HepG2 (cell line): ENCODE data around the gene ADM5. TPM values are rescaled to one million over a fixed set of nuclear protein-coding genes. Genes with fewer than 3 reads are reported as not detected.

Source experiments
- ATAC-seq: fragments of 200-7000 bp; cut with Tn5 transposase; 3 replicates; pipeline ENCODE4 v1.9.1; 2020; ENCODE audit warnings: mild to moderate bottlenecking, moderate library complexity
- BruUV-seq: library from RNA; stranded (reverse); fragments of 400-500 nt; replicated peaks from 2 replicates; lab custom pipeline; 2021; lab: Mats Ljungman, UMichigan
- CTCF ChIA-PET: fragments of 300-600 bp; formaldehyde crosslinking; extraction: SDS; loops from one replicate; lab custom pipeline; 2021; ENCODE audit warnings: low total read pairs, inconsistent platforms, low intra/inter-chr PET ratio; lab: Yijun Ruan, JAX
- POLR2A ChIA-PET: fragments of 350-600 bp; sonication (Branson Sonifier 250); formaldehyde crosslinking; loops from one replicate; lab custom pipeline; 2020; ENCODE audit warnings: antibody characterized with exemption, inconsistent platforms; lab: Yijun Ruan, JAX
- DNase-seq: peaks from one replicate; pipeline ENCODE4 v3.0.0-alpha.2; 2015; ENCODE audit warnings: low spot score
- FAIRE-seq: peaks from 3 replicates; lab custom pipeline; 2011; peaks lifted over from hg19 to GRCh38; lab: Jason Lieb, UNC
- H2AFZ ChIP-seq: one replicate; pipeline ENCODE4 v1.6.1; 2011; ENCODE audit warnings: low read length, inconsistent platforms
- H3K27ac ChIP-seq: fragments of 300-600 bp; 3 replicates; pipeline ENCODE4 v1.8.0; 2011; ENCODE audit warnings: mixed run types, mild to moderate bottlenecking, mixed read lengths, low read length, inconsistent platforms; ENCODE audit not compliant: insufficient read depth; ENCODE audit errors: extremely low read length
- H3K27me3 ChIP-seq, 2 experiments: fragments of 200-600 bp in 1 of 2; 2 replicates in 1 of 2; 3 replicates in 1 of 2; pipeline versions ENCODE4 v1.6.0 to v1.8.0; 2011; ENCODE audit warnings: low read length in 2 of 2, mild to moderate bottlenecking in 2 of 2, moderate library complexity in 2 of 2, inconsistent platforms in 1 of 2; ENCODE audit not compliant: insufficient read depth in 2 of 2, control insufficient read depth in 1 of 2
- H3K36me3 ChIP-seq, 2 experiments: fragments of 200-600 bp in 1 of 2; replicated peaks in 1 of 2; 2 replicates in 1 of 2; 3 replicates in 1 of 2; pipeline versions ENCODE4 v1.5.1 to v1.8.0; 2011; ENCODE audit warnings: low read length in 2 of 2, inconsistent platforms in 1 of 2; ENCODE audit not compliant: insufficient read depth in 2 of 2, control insufficient read depth in 1 of 2
- H3K4me1 ChIP-seq: 2 replicates; pipeline ENCODE4 v1.5.1; 2012; ENCODE audit warnings: low read length, inconsistent platforms; ENCODE audit not compliant: insufficient read depth
- H3K4me2 ChIP-seq: 2 replicates; pipeline ENCODE4 v1.6.0; 2011; ENCODE audit warnings: low read depth, low read length, inconsistent platforms
- H3K4me3 ChIP-seq, 3 experiments: fragments of 200-600 bp in 1 of 3; sonication (generic), shearing (Covaris generic) in 1 of 3; replicated peaks in 1 of 3; 2 replicates each; pipeline ENCODE4 v1.5.1; 2011 to 2016; ENCODE audit warnings: low read length in 3 of 3, inconsistent platforms in 2 of 3, low read depth in 2 of 3, mild to moderate bottlenecking in 2 of 3, control low read depth in 1 of 3, mixed read lengths in 1 of 3; ENCODE audit not compliant: insufficient read depth in 1 of 3
- H3K79me2 ChIP-seq: one replicate; pipeline ENCODE4 v1.6.1; 2011; ENCODE audit warnings: low read length, inconsistent platforms; ENCODE audit not compliant: insufficient read depth
- H3K9ac ChIP-seq: 2 replicates; pipeline ENCODE4 v1.6.0; 2011; ENCODE audit warnings: mild to moderate bottlenecking, low read depth, low read length, inconsistent platforms; ENCODE audit not compliant: insufficient read depth
- H3K9me3 ChIP-seq: 2 replicates; pipeline ENCODE4 v1.5.1; 2012; ENCODE audit warnings: mild to moderate bottlenecking, low read length
- H4K20me1 ChIP-seq: 2 replicates; pipeline ENCODE4 v1.6.0; 2011; ENCODE audit warnings: inconsistent platforms, mild to moderate bottlenecking, low read length, moderate library complexity; ENCODE audit not compliant: insufficient read depth
- GPN1 ChIP-seq: sonication (generic); formaldehyde crosslinking; IDR thresholded peaks from 2 replicates; pipeline ENCODE4 v1.5.1; 2020; ENCODE audit warnings: missing genetic modification reagents, borderline replicate concordance
- HDAC6 ChIP-seq: fragments of 200-600 bp; sonication (generic); IDR thresholded peaks from 2 replicates; pipeline ENCODE4 v1.7.0; 2017; ENCODE audit warnings: mild to moderate bottlenecking, antibody characterized with exemption, low read length, low read depth
- JUNB ChIP-seq: sonication (generic); formaldehyde crosslinking; IDR thresholded peaks from 2 replicates; pipeline ENCODE4 v1.8.0; 2022; ENCODE audit warnings: missing genetic modification reagents, mild to moderate bottlenecking, borderline replicate concordance
- MIER2 ChIP-seq: IDR thresholded peaks from 2 replicates; pipeline ENCODE4 v1.6.1; 2016; ENCODE audit warnings: missing biosample characterization, missing genetic modification reagents
- MLX ChIP-seq: IDR thresholded peaks from 2 replicates; pipeline ENCODE4 v1.6.1; 2016
- MTF2 ChIP-seq: sonication (generic); formaldehyde crosslinking; IDR thresholded peaks from 2 replicates; pipeline ENCODE4 v1.5.0; 2020; ENCODE audit warnings: missing genetic modification reagents, borderline replicate concordance
- MXD4 ChIP-seq: IDR thresholded peaks from 2 replicates; pipeline ENCODE4 v1.6.1; 2016; ENCODE audit warnings: mild to moderate bottlenecking, missing biosample characterization, missing genetic modification reagents
- PATZ1 ChIP-seq: sonication (generic); formaldehyde crosslinking; IDR thresholded peaks from 2 replicates; pipeline ENCODE4 v1.4.0; 2020; ENCODE audit warnings: missing genetic modification reagents
- PRPF4 ChIP-seq: fragments of 200-400 bp; formaldehyde crosslinking; IDR thresholded peaks from 2 replicates; pipeline ENCODE4 v1.6.1; 2016; ENCODE audit warnings: low read length, low read depth; ENCODE audit not compliant: poor library complexity, severe bottlenecking
- RELA ChIP-seq: sonication (generic); formaldehyde crosslinking; IDR thresholded peaks from 2 replicates; pipeline ENCODE4 v1.4.0; 2020; ENCODE audit warnings: missing genetic modification reagents
- XBP1 ChIP-seq: sonication (generic); formaldehyde crosslinking; IDR thresholded peaks from 2 replicates; pipeline ENCODE4 v1.5.0; 2020; ENCODE audit warnings: missing genetic modification reagents
- ZBTB3 ChIP-seq: sonication (generic); formaldehyde crosslinking; IDR thresholded peaks from 2 replicates; pipeline ENCODE4 v1.4.0; 2020; ENCODE audit warnings: low read depth, mild to moderate bottlenecking, moderate library complexity, missing genetic modification reagents, borderline replicate concordance
- ZFP36L1 ChIP-seq: sonication (generic); formaldehyde crosslinking; IDR thresholded peaks from 2 replicates; pipeline ENCODE4 v1.8.0; 2022; ENCODE audit warnings: mild to moderate bottlenecking, missing genetic modification reagents, moderate library complexity
- ZNF207 ChIP-seq: fragments of 450-650 bp; IDR thresholded peaks from 2 replicates; pipeline ENCODE4 v1.6.1; 2016; ENCODE audit warnings: antibody characterized with exemption, borderline replicate concordance
- ZNF512B ChIP-seq: sonication (generic); formaldehyde crosslinking; IDR thresholded peaks from 2 replicates; pipeline ENCODE4 v1.5.1; 2020; ENCODE audit warnings: missing genetic modification reagents, mild to moderate bottlenecking, borderline replicate concordance
- ZNF567 ChIP-seq: sonication (generic); formaldehyde crosslinking; IDR thresholded peaks from 2 replicates; pipeline ENCODE4 v1.8.1; 2023; ENCODE audit warnings: mild to moderate bottlenecking, missing genetic modification reagents, borderline replicate concordance
- WGBS: methylation state at CpG from one replicate; pipeline ENCODE4 v1.1.6; 2017; ENCODE audit warnings: low lambda C conversion rate; 5-methylcytosine and 5-hydroxymethylcytosine counted together
- in situ Hi-C: cut with HindIII; loops from 2 replicates; pipeline ENCODE4 v1.10.0; 2017; ENCODE audit warnings: low pct_unique_long_range_greater_than_20kb; ENCODE audit not compliant: extremely low pct_ligation_motif_present
- intact Hi-C: fragments of 100-400 bp; cut with micrococcal nuclease; formaldehyde crosslinking; loops from one replicate; pipeline ENCODE4 v1.10.0; 2022; ENCODE audit not compliant: unreplicated experiment
- polyA plus RNA-seq, 8 experiments: library from polyadenylated mRNA; depleted of rRNA in 3 of 8; stranded (reverse) in 7 of 8; unstranded in 1 of 8; fragments of >200 nt; fragmentation: Illumina TruSeq in 4 of 8; extraction: Trizol in 4 of 8; gene quantifications; 2 replicates each; pipeline versions ENCODE4 v1.2.1 to v1.2.3, GENCODE V29; 2011 to 2016; ENCODE audit warnings: low read depth in 4 of 8, missing spikeins in 1 of 8, mixed read lengths in 1 of 8; ENCODE audit not compliant: insufficient read depth in 1 of 8
- total RNA-seq, 5 experiments: library from RNA; depleted of rRNA; stranded (reverse); fragments of >200 nt; fragmentation: Illumina TruSeq; extraction: Trizol; gene quantifications; 2 replicates each; pipeline ENCODE4 v1.2.3, GENCODE V29; 2016; ENCODE audit warnings: low read depth in 1 of 5

ADM5 gene
- total and polyA plus RNA-seq, 2 of the 13 experiments (the other 11 are each of a cell fraction or from before 2014, with no cell fraction given), result 2.7 to 4.1 TPM

- no peak for TF ChIP-seq ZBTB3 (CRISPR knock-in tag)
These were observed 19.9 kb upstream of the ADM5 start (continued) for GRCh38 chr19:49669516-49669915.

- FAIRE-seq (peak; percentile 86), ATAC-seq (peak; percentile 85), DNase-seq (peak; percentile 92)
- peak overlapping the region; percentile 29 for H2AFZ ChIP-seq
- intact Hi-C loops, result loop anchor here (2.0 kb wide), 1 partner anchor 160 kb away; the partner anchor contains the start of gene FCGRT
- ChIA-PET CTCF (interaction anchor here (0.7 to 1.6 kb wide), 3 partner anchors 8 to 102 kb away, joined by 3 to 6 read pairs (median 5); no protein-coding TSS in a partner anchor), POLR2A (interaction anchor here (1.0 to 1.8 kb wide), 5 partner anchors 8 to 82 kb away, joined by 3 to 10 read pairs (median 5); partner anchors contain the start of genes RRAS and SCAF1)
- peak overlapping the region; percentile 24 to 65 (median 51); a peak in 5 of 6 replicates for H3K4me3 ChIP-seq
- no TSS peak for BruUV-seq
- peaks cover 25% of the 10 kb centered on the region for H3K4me1 ChIP-seq
- no peaks in the 10 kb centered on the region for H3K9me3 ChIP-seq
- H3K4me2 ChIP-seq, result peak overlapping the region; percentile 83
- H4K20me1 ChIP-seq, result no peaks in the 10 kb centered on the region
- H3K9ac ChIP-seq, result peak overlapping the region; percentile 54
- WGBS, result 31% methylated on average over 19 of the region's 28 CpGs
- peaks cover 1 to 6% of the 10 kb centered on the region in 2 experiments; a peak in 3 of 5 replicates for H3K36me3 ChIP-seq
- peak overlapping the region; percentile 88 for H3K27ac ChIP-seq
- no peaks in the 10 kb centered on the region; a peak in 1 of 5 replicates for H3K27me3 ChIP-seq
- in situ Hi-C loops, result loop anchor here (5.0 to 10.0 kb wide), 2 partner anchors 78 to 175 kb away; partner anchors contain the start of genes PRR12 and RPS11
- peaks cover 4% of the 10 kb centered on the region for H3K79me2 ChIP-seq
- no peak for TF ChIP-seq GPN1 (CRISPR knock-in tag)
- TF ChIP-seq MIER2, result no peak
- TF ChIP-seq ZNF512B (CRISPR knock-in tag), result no peak
- TF ChIP-seq PATZ1 (CRISPR knock-in tag), result peak; percentile 83
- no peak for TF ChIP-seq MTF2 (CRISPR knock-in tag)
- TF ChIP-seq RELA (CRISPR knock-in tag), result no peak
- no peak for TF ChIP-seq XBP1 (CRISPR knock-in tag)
- peak; percentile 39; the same call in 1 of the 2 replicates for TF ChIP-seq MLX (CRISPR knock-in tag)
- no peak for TF ChIP-seq ZNF207
- TF ChIP-seq ZFP36L1 (CRISPR knock-in tag), result no peak
- no peak for TF ChIP-seq HDAC6
- TF ChIP-seq MXD4 (CRISPR knock-in tag), result peak; percentile 77
- TF ChIP-seq JUNB (CRISPR knock-in tag), result no peak
- 0 out of 2 replicates have a peak, but pooled peaks have one; percentile 44 for TF ChIP-seq ZNF567 (CRISPR knock-in tag)
- TF ChIP-seq PRPF4, result no peak
These were observed 17.1 kb upstream of the ADM5 start for GRCh38 chr19:49672131-49672919.
